ENCODE data around the gene CHIC2.

CHIC2 gene

GRCh38 chr4:54098375-54098774, 34.0 kb upstream of the CHIC2 start:
- no peak overlapping the region for H3K4me3 ChIP-seq (ENCODE audit: low read depth, low read length)
- in situ Hi-C loops (cut with HindIII; ENCODE audit: low sequenced_read_pairs), result no loop called here
- TF ChIP-seq CTCF (IDR thresholded peaks at IDR 0.05; ENCODE audit: low read depth, low read length), result no peak
- DNase-seq (ENCODE audit: low read depth, low spot score), result no peak

- in situ Hi-C loops (cut with HindIII; ENCODE audit: low sequenced_read_pairs), result no loop called here
- no peak for TF ChIP-seq CTCF (IDR thresholded peaks at IDR 0.05; ENCODE audit: low read depth, low read length)
- no peak overlapping the region for H3K4me3 ChIP-seq (ENCODE audit: low read depth, low read length)
- DNase-seq (ENCODE audit: low read depth, low spot score), result no peak
These were observed 32.7 kb upstream of the CHIC2 start for GRCh38 chr4:54097152-54097551.

- no peak for TF ChIP-seq CTCF (IDR thresholded peaks at IDR 0.05; ENCODE audit: low read depth, low read length)
- in situ Hi-C loops (cut with HindIII; ENCODE audit: low sequenced_read_pairs), result no loop called here
- DNase-seq (ENCODE audit: low read depth, low spot score), result no peak
- H3K4me3 ChIP-seq (ENCODE audit: low read depth, low read length), result no peak overlapping the region
These were observed 32.0 kb upstream of the CHIC2 start for GRCh38 chr4:54096295-54096962.

GRCh38 chr4:54095110-54095825, 30.9 kb upstream of the CHIC2 start:
- no peak for TF ChIP-seq CTCF (IDR thresholded peaks at IDR 0.05; ENCODE audit: low read depth, low read length)
- in situ Hi-C loops (cut with HindIII; ENCODE audit: low sequenced_read_pairs), result no loop called here
- no peak for DNase-seq (ENCODE audit: low read depth, low spot score)
- no peak overlapping the region for H3K4me3 ChIP-seq (ENCODE audit: low read depth, low read length)

GRCh38 chr4:54094451-54094850, 30.0 kb upstream of the CHIC2 start:
- TF ChIP-seq CTCF (IDR thresholded peaks at IDR 0.05; ENCODE audit: low read depth, low read length), result no peak
- DNase-seq (ENCODE audit: low read depth, low spot score), result no peak
- in situ Hi-C loops (cut with HindIII; ENCODE audit: low sequenced_read_pairs), result no loop called here
- H3K4me3 ChIP-seq (ENCODE audit: low read depth, low read length), result no peak overlapping the region

- no peak overlapping the region for H3K4me3 ChIP-seq (ENCODE audit: low read depth, low read length)
- DNase-seq (ENCODE audit: low read depth, low spot score), result no peak
- no peak for TF ChIP-seq CTCF (IDR thresholded peaks at IDR 0.05; ENCODE audit: low read depth, low read length)
- in situ Hi-C loops (cut with HindIII; ENCODE audit: low sequenced_read_pairs), result no loop called here
These were observed 29.2 kb upstream of the CHIC2 start for GRCh38 chr4:54093324-54094240.
